GM20000 (cell line): ENCODE results near the gene SATB1.

Source experiments
- DNase-seq: peaks from one replicate; pipeline ENCODE4 v3.0.0; 2012; ENCODE audit warnings: low spot score
- CTCF ChIP-seq: IDR thresholded peaks from 2 replicates; pipeline ENCODE4 v1.5.1; 2012; ENCODE audit warnings: mild to moderate bottlenecking, control low read depth; ENCODE audit errors: extremely low read depth, missing control alignments

Gene SATB1

GRCh38 chr3:18370672-18371071 is 54.5 kb downstream of the SATB1 start:
- no peak for DNase-seq

GRCh38 chr3:18369551-18370185 is 55.5 kb downstream of the SATB1 start:
- DNase-seq, result no peak
- no peak for TF ChIP-seq CTCF

More at GRCh38 chr3:18370672-18371071, 54.5 kb downstream of the SATB1 start:
- no peak for TF ChIP-seq CTCF

GRCh38 chr3:18366258-18366657 is 58.9 kb downstream of the SATB1 start:
- no peak for DNase-seq
- TF ChIP-seq CTCF, result no peak

- no peak for DNase-seq
Observed at GRCh38 chr3:18363338-18363737, 61.8 kb downstream of the SATB1 start.

GRCh38 chr3:18357747-18358146 is 67.4 kb downstream of the SATB1 start:
- TF ChIP-seq CTCF, result no peak
- no peak for DNase-seq

More at GRCh38 chr3:18363338-18363737, 61.8 kb downstream of the SATB1 start:
- no peak for TF ChIP-seq CTCF

- no peak for TF ChIP-seq CTCF
- DNase-seq, result no peak
Observed at GRCh38 chr3:18355832-18356231, 69.3 kb downstream of the SATB1 start.

GRCh38 chr3:18354701-18355100 is 70.4 kb downstream of the SATB1 start:
- DNase-seq, result no peak
- TF ChIP-seq CTCF, result no peak
